Panc1 (cell line): ENCODE data around the gene PCCA. TPM values are rescaled to one million over a fixed set of nuclear protein-coding genes. Genes with fewer than 3 reads are reported as not detected.

ENCODE experiments used
- ATAC-seq: fragments of 200-7000 bp; cut with Tn5 transposase; 2 replicates; pipeline ENCODE4 v1.9.1; 2020; ENCODE audit warnings: mild to moderate bottlenecking, moderate library complexity
- BruUV-seq: library from RNA; stranded (reverse); fragments of 400-500 nt; replicated peaks from 2 replicates; lab custom pipeline; 2021; lab: Mats Ljungman, UMichigan
- CTCF ChIA-PET: fragments of 300-600 bp; sonication (Branson Sonifier 250); formaldehyde crosslinking; loops from one replicate; lab custom pipeline; 2022; ENCODE audit warnings: antibody characterized with exemption; lab: Charles Lee
- POLR2A ChIA-PET: fragments of 300-600 bp; sonication (Branson Sonifier 250); formaldehyde crosslinking; loops from one replicate; lab custom pipeline; 2022; ENCODE audit warnings: antibody characterized with exemption; lab: Charles Lee
- DNase-seq: peaks from one replicate; pipeline ENCODE4 v3.0.0-alpha.2; 2010; ENCODE audit warnings: low read depth, low spot score
- H3K27ac ChIP-seq: 2 replicates; pipeline ENCODE4 v1.5.1; 2011; ENCODE audit warnings: mild to moderate bottlenecking, low read length, inconsistent platforms
- H3K27me3 ChIP-seq: fragments of 200-500 bp; sonication (Bioruptor generic); 2 replicates; pipeline ENCODE4 v1.6.0; 2014; ENCODE audit warnings: low read length, inconsistent platforms; ENCODE audit not compliant: control insufficient read depth, insufficient read depth
- H3K36me3 ChIP-seq: fragments of 200-500 bp; sonication (Bioruptor generic); 2 replicates; pipeline ENCODE4 v1.5.1; 2014; ENCODE audit warnings: inconsistent platforms, mild to moderate bottlenecking, low read length, moderate library complexity; ENCODE audit not compliant: control insufficient read depth, insufficient read depth
- H3K4me1 ChIP-seq: 2 replicates; pipeline ENCODE4 v1.5.1; 2011; ENCODE audit warnings: inconsistent platforms, mild to moderate bottlenecking, low read length, moderate library complexity; ENCODE audit not compliant: control insufficient read depth, insufficient read depth
- H3K4me3 ChIP-seq, 2 experiments: 2 replicates each; pipeline ENCODE4 v1.5.1; 2011 to 2012; ENCODE audit warnings: low read depth in 2 of 2, low read length in 2 of 2, mild to moderate bottlenecking in 2 of 2, inconsistent platforms in 1 of 2, moderate library complexity in 1 of 2
- H3K9me3 ChIP-seq: fragments of 200-500 bp; sonication (Bioruptor generic); 2 replicates; pipeline ENCODE4 v1.5.1; 2014; ENCODE audit warnings: low read depth, mild to moderate bottlenecking, inconsistent platforms, low read length, moderate library complexity; ENCODE audit not compliant: control insufficient read depth, insufficient read depth
- POLR2AphosphoS5 ChIP-seq: IDR thresholded peaks from 2 replicates; pipeline ENCODE4 v1.6.1; 2012; ENCODE audit warnings: mild to moderate bottlenecking, low read depth, low read length, moderate library complexity
- REST ChIP-seq, 2 experiments: IDR thresholded peaks; 2 replicates each; pipeline ENCODE4 v1.6.1; 2011 to 2012; ENCODE audit warnings: low read depth in 2 of 2, control low read depth in 1 of 2, low read length in 1 of 2, mild to moderate bottlenecking in 1 of 2, moderate library complexity in 1 of 2; ENCODE audit not compliant: insufficient read depth in 1 of 2
- SIN3A ChIP-seq: IDR thresholded peaks from 2 replicates; pipeline ENCODE4 v1.6.1; 2012; ENCODE audit warnings: low read depth, mild to moderate bottlenecking, low read length, moderate library complexity, borderline replicate concordance; ENCODE audit not compliant: insufficient read depth
- TCF7L2 ChIP-seq: IDR thresholded peaks from 2 replicates; pipeline ENCODE4 v1.6.1; 2011; ENCODE audit warnings: mild to moderate bottlenecking, low read depth, low read length, inconsistent platforms
- in situ Hi-C: cut with HindIII; loops from 2 replicates; pipeline ENCODE4 v1.10.0; 2016; ENCODE audit warnings: low sequenced_read_pairs, low pct_unique_long_range_greater_than_20kb
- intact Hi-C: fragments of 100-400 bp; cut with micrococcal nuclease; formaldehyde crosslinking; loops from one replicate; pipeline ENCODE4 v1.10.0; 2022; ENCODE audit not compliant: unreplicated experiment
- total RNA-seq: library from RNA; stranded (reverse); gene quantifications from one replicate; pipeline ENCODE4 v1.2.1, GENCODE V29; 2021; ENCODE audit not compliant: unreplicated experiment
- TF ChIP-seq, protein P1 (sequence below): fragments of 450-650 bp; IDR thresholded peaks from 2 replicates; pipeline ENCODE4 v1.5.1; 2017; ENCODE audit warnings: mild to moderate bottlenecking

PCCA gene
- total RNA-seq, 1 experiment from 2014 or later, result 14.7 TPM

DNA sequence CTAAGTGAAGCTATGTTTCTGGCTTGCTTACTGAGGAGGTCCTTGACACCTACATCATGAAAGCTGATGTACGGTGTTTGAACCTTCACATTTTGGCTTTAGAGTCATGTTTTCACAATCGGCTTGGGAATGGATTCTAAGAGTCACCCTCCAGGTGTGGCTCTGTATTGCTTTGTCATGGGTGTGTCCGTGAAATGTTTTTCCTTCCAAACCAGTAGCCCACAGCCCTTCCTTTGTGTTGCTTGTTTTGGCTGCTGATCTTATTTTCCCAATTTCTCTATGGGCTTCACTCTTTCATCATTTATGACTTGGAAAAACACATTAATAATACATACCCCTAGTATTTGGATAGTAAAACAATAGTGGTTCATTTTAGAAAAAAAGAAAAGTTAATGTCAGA, 259.1 kb downstream of the PCCA start:
- no peak for TF ChIP-seq TCF7L2
- no peak for TF ChIP-seq POLR2AphosphoS5
- no peak for TF ChIP-seq REST (IDR thresholded peaks at IDR 0.05; ENCODE audit: insufficient read depth in 1 of 2, low read depth in 2 of 2, low read length in 1 of 2)
- no peak for TF ChIP-seq SIN3A
- TF ChIP-seq, protein P1, sequence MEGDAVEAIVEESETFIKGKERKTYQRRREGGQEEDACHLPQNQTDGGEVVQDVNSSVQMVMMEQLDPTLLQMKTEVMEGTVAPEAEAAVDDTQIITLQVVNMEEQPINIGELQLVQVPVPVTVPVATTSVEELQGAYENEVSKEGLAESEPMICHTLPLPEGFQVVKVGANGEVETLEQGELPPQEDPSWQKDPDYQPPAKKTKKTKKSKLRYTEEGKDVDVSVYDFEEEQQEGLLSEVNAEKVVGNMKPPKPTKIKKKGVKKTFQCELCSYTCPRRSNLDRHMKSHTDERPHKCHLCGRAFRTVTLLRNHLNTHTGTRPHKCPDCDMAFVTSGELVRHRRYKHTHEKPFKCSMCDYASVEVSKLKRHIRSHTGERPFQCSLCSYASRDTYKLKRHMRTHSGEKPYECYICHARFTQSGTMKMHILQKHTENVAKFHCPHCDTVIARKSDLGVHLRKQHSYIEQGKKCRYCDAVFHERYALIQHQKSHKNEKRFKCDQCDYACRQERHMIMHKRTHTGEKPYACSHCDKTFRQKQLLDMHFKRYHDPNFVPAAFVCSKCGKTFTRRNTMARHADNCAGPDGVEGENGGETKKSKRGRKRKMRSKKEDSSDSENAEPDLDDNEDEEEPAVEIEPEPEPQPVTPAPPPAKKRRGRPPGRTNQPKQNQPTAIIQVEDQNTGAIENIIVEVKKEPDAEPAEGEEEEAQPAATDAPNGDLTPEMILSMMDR, result no peak
- CTCF ChIA-PET, result no interaction called here
- POLR2A ChIA-PET, result no interaction called here
- no peak for DNase-seq
- Histone ChIP-seq H3K4me1 (no peaks in the 10 kb centered on the region), H3K9me3 (no peaks in the 10 kb centered on the region), H3K4me3 (no peak overlapping the region), H3K36me3 (no peaks in the 10 kb centered on the region), H3K27me3 (no peaks in the 10 kb centered on the region), H3K27ac (no peak overlapping the region)
- no peak for ATAC-seq
- BruUV-seq, result no TSS peak
- intact Hi-C loops (no loop called here), in situ Hi-C loops (no loop called here)

GRCh38 chr13:100349594-100349993, 260.7 kb downstream of the PCCA start:
- Histone ChIP-seq H3K4me3 (no peak overlapping the region), H3K27me3 (no peaks in the 10 kb centered on the region), H3K4me1 (no peaks in the 10 kb centered on the region), H3K9me3 (no peaks in the 10 kb centered on the region), H3K27ac (no peak overlapping the region), H3K36me3 (no peaks in the 10 kb centered on the region)
- no TSS peak for BruUV-seq
- POLR2A ChIA-PET, result no interaction called here
- DNase-seq (no peak), ATAC-seq (no peak)
- intact Hi-C loops, result no loop called here
- CTCF ChIA-PET, result no interaction called here
- TF ChIP-seq, protein P1, result no peak
- TF ChIP-seq REST (IDR thresholded peaks at IDR 0.05; ENCODE audit: insufficient read depth in 1 of 2, low read depth in 2 of 2, low read length in 1 of 2) (no peak), SIN3A (no peak), TCF7L2 (no peak), POLR2AphosphoS5 (no peak)
- in situ Hi-C loops, result no loop called here
